NK-92 (cell line): ENCODE results near the gene LYSMD1.

Experiments used
- DNase-seq: peaks from one replicate; lab custom pipeline; 2025; ENCODE audit not compliant: unreplicated experiment; lab: John Stamatoyannopoulos, UW

LYSMD1 gene

GRCh38 chr1:151142411-151143056 lies 23.2 kb downstream of the LYSMD1 start:
- DNase-seq = no peak

- DNase-seq = no peak
Observed at GRCh38 chr1:151137789-151138188, 27.9 kb downstream of the LYSMD1 start.

GRCh38 chr1:151135433-151136385 lies 30.0 kb downstream of the LYSMD1 start:
- no peak for DNase-seq

- no peak for DNase-seq
Observed at GRCh38 chr1:151134991-151135390, 30.7 kb downstream of the LYSMD1 start.

GRCh38 chr1:151134396-151134795 lies 31.3 kb downstream of the LYSMD1 start:
- DNase-seq = no peak

- DNase-seq = no peak
Observed at GRCh38 chr1:151133018-151133806, 32.5 kb downstream of the LYSMD1 start.

GRCh38 chr1:151132335-151133017 lies 33.2 kb downstream of the LYSMD1 start:
- DNase-seq = no peak

- no peak for DNase-seq
Observed at GRCh38 chr1:151131701-151132334, 33.9 kb downstream of the LYSMD1 start.

- DNase-seq = no peak
Observed at GRCh38 chr1:151130987-151131586, 34.6 kb downstream of the LYSMD1 start.

GRCh38 chr1:151128800-151129199 lies 36.9 kb downstream of the LYSMD1 start:
- no peak for DNase-seq

GRCh38 chr1:151124763-151125403 lies 40.8 kb downstream of the LYSMD1 start:
- no peak for DNase-seq

- DNase-seq = no peak
Observed at GRCh38 chr1:151113877-151114276, 51.8 kb downstream of the LYSMD1 start.
